GM21367 (cell line): ENCODE measurements around the gene SLC25A26.
A peak's percentile ranks its signal among the peaks of the same experiment; 100 is the strongest.

Experiments used
- ATAC-seq: cut with Tn5 transposase; IDR thresholded peaks from one replicate; pipeline ENCODE4 v1.9.1; 2021; ENCODE audit not compliant: unreplicated experiment

The SLC25A26 gene

GRCh38 chr3:66394019-66394752, 173.4 kb downstream of the SLC25A26 start:
- peak; percentile 84 for ATAC-seq

GRCh38 chr3:66394753-66395249, 174.0 kb downstream of the SLC25A26 start:
- ATAC-seq: no peak

- no peak for ATAC-seq
These were observed 174.8 kb downstream of the SLC25A26 start for GRCh38 chr3:66395635-66396034.

GRCh38 chr3:66396161-66396760, 175.5 kb downstream of the SLC25A26 start:
- ATAC-seq: no peak

GRCh38 chr3:66396888-66397287, 176.1 kb downstream of the SLC25A26 start:
- ATAC-seq: no peak

GRCh38 chr3:66397745-66398144, 176.9 kb downstream of the SLC25A26 start:
- ATAC-seq: no peak

GRCh38 chr3:66398228-66399025, 177.6 kb downstream of the SLC25A26 start:
- no peak for ATAC-seq

- no peak for ATAC-seq
These were observed 178.9 kb downstream of the SLC25A26 start for GRCh38 chr3:66399529-66400232.

- no peak for ATAC-seq
These were observed 179.8 kb downstream of the SLC25A26 start for GRCh38 chr3:66400411-66401156.

- ATAC-seq: no peak
These were observed 180.4 kb downstream of the SLC25A26 start for GRCh38 chr3:66401157-66401550.

- ATAC-seq: no peak
These were observed 181.1 kb downstream of the SLC25A26 start for GRCh38 chr3:66401675-66402491.

- ATAC-seq: no peak
These were observed 181.9 kb downstream of the SLC25A26 start for GRCh38 chr3:66402596-66403290.

- ATAC-seq: no peak
These were observed 182.7 kb downstream of the SLC25A26 start for GRCh38 chr3:66403323-66403990.

- ATAC-seq: no peak
These were observed 183.4 kb downstream of the SLC25A26 start for GRCh38 chr3:66404197-66404596.

GRCh38 chr3:66404903-66405700, 184.3 kb downstream of the SLC25A26 start:
- ATAC-seq: no peak

GRCh38 chr3:66405701-66406091, 184.9 kb downstream of the SLC25A26 start:
- no peak for ATAC-seq

GRCh38 chr3:66406163-66406562, 185.4 kb downstream of the SLC25A26 start:
- no peak for ATAC-seq
